HepG2 (cell line): ENCODE measurements around the gene HTRA1. TPM values are rescaled to one million over a fixed set of nuclear protein-coding genes. Genes with fewer than 3 reads are reported as not detected.

Experiments used
- ATAC-seq: fragments of 200-7000 bp; cut with Tn5 transposase; 3 replicates; pipeline ENCODE4 v1.9.1; 2020; ENCODE audit warnings: mild to moderate bottlenecking, moderate library complexity
- BruUV-seq: library from RNA; stranded (reverse); fragments of 400-500 nt; replicated peaks from 2 replicates; lab custom pipeline; 2021; lab: Mats Ljungman, UMichigan
- CTCF ChIA-PET: fragments of 300-600 bp; formaldehyde crosslinking; extraction: SDS; loops from one replicate; lab custom pipeline; 2021; ENCODE audit warnings: low total read pairs, inconsistent platforms, low intra/inter-chr PET ratio; lab: Yijun Ruan, JAX
- POLR2A ChIA-PET: fragments of 350-600 bp; sonication (Branson Sonifier 250); formaldehyde crosslinking; loops from one replicate; lab custom pipeline; 2020; ENCODE audit warnings: antibody characterized with exemption, inconsistent platforms; lab: Yijun Ruan, JAX
- DNase-seq: peaks from one replicate; pipeline ENCODE4 v3.0.0-alpha.2; 2015; ENCODE audit warnings: low spot score
- FAIRE-seq: peaks from 3 replicates; lab custom pipeline; 2011; peaks lifted over from hg19 to GRCh38; lab: Jason Lieb, UNC
- H2AFZ ChIP-seq: one replicate; pipeline ENCODE4 v1.6.1; 2011; ENCODE audit warnings: low read length, inconsistent platforms
- H3K27ac ChIP-seq: fragments of 300-600 bp; 3 replicates; pipeline ENCODE4 v1.8.0; 2011; ENCODE audit warnings: mixed run types, mild to moderate bottlenecking, mixed read lengths, low read length, inconsistent platforms; ENCODE audit not compliant: insufficient read depth; ENCODE audit errors: extremely low read length
- H3K27me3 ChIP-seq, 2 experiments: fragments of 200-600 bp in 1 of 2; 2 replicates in 1 of 2; 3 replicates in 1 of 2; pipeline versions ENCODE4 v1.6.0 to v1.8.0; 2011; ENCODE audit warnings: low read length in 2 of 2, mild to moderate bottlenecking in 2 of 2, moderate library complexity in 2 of 2, inconsistent platforms in 1 of 2; ENCODE audit not compliant: insufficient read depth in 2 of 2, control insufficient read depth in 1 of 2
- H3K36me3 ChIP-seq, 2 experiments: fragments of 200-600 bp in 1 of 2; replicated peaks in 1 of 2; 2 replicates in 1 of 2; 3 replicates in 1 of 2; pipeline versions ENCODE4 v1.5.1 to v1.8.0; 2011; ENCODE audit warnings: low read length in 2 of 2, inconsistent platforms in 1 of 2; ENCODE audit not compliant: insufficient read depth in 2 of 2, control insufficient read depth in 1 of 2
- H3K4me1 ChIP-seq: 2 replicates; pipeline ENCODE4 v1.5.1; 2012; ENCODE audit warnings: low read length, inconsistent platforms; ENCODE audit not compliant: insufficient read depth
- H3K4me2 ChIP-seq: 2 replicates; pipeline ENCODE4 v1.6.0; 2011; ENCODE audit warnings: low read depth, low read length, inconsistent platforms
- H3K4me3 ChIP-seq, 3 experiments: fragments of 200-600 bp in 1 of 3; sonication (generic), shearing (Covaris generic) in 1 of 3; replicated peaks in 1 of 3; 2 replicates each; pipeline ENCODE4 v1.5.1; 2011 to 2016; ENCODE audit warnings: low read length in 3 of 3, inconsistent platforms in 2 of 3, low read depth in 2 of 3, mild to moderate bottlenecking in 2 of 3, control low read depth in 1 of 3, mixed read lengths in 1 of 3; ENCODE audit not compliant: insufficient read depth in 1 of 3
- H3K79me2 ChIP-seq: one replicate; pipeline ENCODE4 v1.6.1; 2011; ENCODE audit warnings: low read length, inconsistent platforms; ENCODE audit not compliant: insufficient read depth
- H3K9ac ChIP-seq: 2 replicates; pipeline ENCODE4 v1.6.0; 2011; ENCODE audit warnings: mild to moderate bottlenecking, low read depth, low read length, inconsistent platforms; ENCODE audit not compliant: insufficient read depth
- H3K9me3 ChIP-seq: 2 replicates; pipeline ENCODE4 v1.5.1; 2012; ENCODE audit warnings: mild to moderate bottlenecking, low read length
- H4K20me1 ChIP-seq: 2 replicates; pipeline ENCODE4 v1.6.0; 2011; ENCODE audit warnings: inconsistent platforms, mild to moderate bottlenecking, low read length, moderate library complexity; ENCODE audit not compliant: insufficient read depth
- CENPBD1 ChIP-seq: sonication (generic); formaldehyde crosslinking; IDR thresholded peaks from 2 replicates; pipeline ENCODE4 v1.8.0; 2022; ENCODE audit warnings: missing genetic modification reagents, low read depth, mild to moderate bottlenecking, borderline replicate concordance
- FLYWCH1 ChIP-seq: sonication (generic); formaldehyde crosslinking; IDR thresholded peaks from 2 replicates; pipeline ENCODE4 v1.8.1; 2023; ENCODE audit warnings: mild to moderate bottlenecking, missing genetic modification reagents
- KMT2A ChIP-seq: sonication (generic); formaldehyde crosslinking; IDR thresholded peaks from 2 replicates; pipeline ENCODE4 v1.4.0; 2020; ENCODE audit warnings: missing genetic modification reagents
- MEF2D ChIP-seq: sonication (generic); formaldehyde crosslinking; IDR thresholded peaks from 2 replicates; pipeline ENCODE4 v1.5.1; 2020; ENCODE audit warnings: mild to moderate bottlenecking, missing genetic modification reagents
- NCOA1 ChIP-seq: sonication (generic); formaldehyde crosslinking; IDR thresholded peaks from 2 replicates; pipeline ENCODE4 v1.9.0; 2021; ENCODE audit warnings: missing genetic modification reagents
- NFE2 ChIP-seq: sonication (generic); formaldehyde crosslinking; IDR thresholded peaks from 2 replicates; pipeline ENCODE4 v1.4.0; 2020; ENCODE audit warnings: missing genetic modification reagents
- NFKBIZ ChIP-seq: IDR thresholded peaks from 2 replicates; pipeline ENCODE4 v1.6.1; 2018; ENCODE audit warnings: missing genetic modification reagents, missing compliant biosample characterization
- NONO ChIP-seq, 2 experiments: fragments of 450-650 bp in 1 of 2; sonication (generic) in 1 of 2; formaldehyde crosslinking in 1 of 2; IDR thresholded peaks in 1 of 2; conservative IDR thresholded peaks in 1 of 2; 2 replicates each; pipeline versions ENCODE4 v1.6.1 to v1.8.0; 2017 to 2022; ENCODE audit warnings: mild to moderate bottlenecking in 1 of 2, missing genetic modification reagents in 1 of 2, moderate library complexity in 1 of 2
- RAD21 ChIP-seq: fragments of 450-650 bp; formaldehyde crosslinking; IDR thresholded peaks from 2 replicates; pipeline ENCODE4 v1.5.0; 2020; ENCODE audit warnings: mild to moderate bottlenecking
- RXRA ChIP-seq: sonication (generic); formaldehyde crosslinking; IDR thresholded peaks from 2 replicates; pipeline ENCODE4 v1.5.1; 2020; ENCODE audit warnings: missing genetic modification reagents
- SMC3 ChIP-seq: IDR thresholded peaks from 2 replicates; pipeline ENCODE4 v1.6.1; 2011; ENCODE audit warnings: low read length, improper control_type of control experiment
- STAG1 ChIP-seq: sonication (generic); formaldehyde crosslinking; IDR thresholded peaks from 2 replicates; pipeline ENCODE4 v1.4.0; 2020; ENCODE audit warnings: missing genetic modification reagents
- ZMAT3 ChIP-seq: sonication (generic); formaldehyde crosslinking; conservative IDR thresholded peaks from 2 replicates; pipeline ENCODE4 v1.7.0; 2021; ENCODE audit warnings: missing genetic modification reagents
- ZNF557 ChIP-seq: sonication (generic); formaldehyde crosslinking; IDR thresholded peaks from 2 replicates; pipeline ENCODE4 v1.4.0; 2020; ENCODE audit warnings: missing genetic modification reagents
- ZNF687 ChIP-seq: sonication (generic); formaldehyde crosslinking; IDR thresholded peaks from 2 replicates; pipeline ENCODE4 v1.5.1; 2020; ENCODE audit warnings: mild to moderate bottlenecking, missing genetic modification reagents, moderate library complexity
- ZNF703 ChIP-seq: sonication (generic); formaldehyde crosslinking; IDR thresholded peaks from 2 replicates; pipeline ENCODE4 v1.5.1; 2020; ENCODE audit warnings: missing genetic modification reagents, mild to moderate bottlenecking, moderate library complexity, borderline replicate concordance
- ZNF792 ChIP-seq: IDR thresholded peaks from 2 replicates; pipeline ENCODE4 v1.6.1; 2016
- WGBS: methylation state at CpG from one replicate; pipeline ENCODE4 v1.1.6; 2017; ENCODE audit warnings: low lambda C conversion rate; 5-methylcytosine and 5-hydroxymethylcytosine counted together
- in situ Hi-C: cut with HindIII; loops from 2 replicates; pipeline ENCODE4 v1.10.0; 2017; ENCODE audit warnings: low pct_unique_long_range_greater_than_20kb; ENCODE audit not compliant: extremely low pct_ligation_motif_present
- intact Hi-C: fragments of 100-400 bp; cut with micrococcal nuclease; formaldehyde crosslinking; loops from one replicate; pipeline ENCODE4 v1.10.0; 2022; ENCODE audit not compliant: unreplicated experiment
- polyA plus RNA-seq, 8 experiments: library from polyadenylated mRNA; depleted of rRNA in 3 of 8; stranded (reverse) in 7 of 8; unstranded in 1 of 8; fragments of >200 nt; fragmentation: Illumina TruSeq in 4 of 8; extraction: Trizol in 4 of 8; gene quantifications; 2 replicates each; pipeline versions ENCODE4 v1.2.1 to v1.2.3, GENCODE V29; 2011 to 2016; ENCODE audit warnings: low read depth in 4 of 8, missing spikeins in 1 of 8, mixed read lengths in 1 of 8; ENCODE audit not compliant: insufficient read depth in 1 of 8
- total RNA-seq, 5 experiments: library from RNA; depleted of rRNA; stranded (reverse); fragments of >200 nt; fragmentation: Illumina TruSeq; extraction: Trizol; gene quantifications; 2 replicates each; pipeline ENCODE4 v1.2.3, GENCODE V29; 2016; ENCODE audit warnings: low read depth in 1 of 5
- TF ChIP-seq, protein P1 (sequence below): sonication (generic); formaldehyde crosslinking; IDR thresholded peaks from 2 replicates; pipeline ENCODE4 v1.4.0; 2020; ENCODE audit warnings: mild to moderate bottlenecking, missing genetic modification reagents
- TF ChIP-seq, protein P2 (sequence below): sonication (generic); formaldehyde crosslinking; IDR thresholded peaks from 2 replicates; pipeline ENCODE4 v1.5.0; 2020; ENCODE audit warnings: mild to moderate bottlenecking, missing genetic modification reagents, moderate library complexity
- TF ChIP-seq, protein P3 (sequence below): sonication (generic); formaldehyde crosslinking; IDR thresholded peaks from 2 replicates; pipeline ENCODE4 v1.8.1; 2023; ENCODE audit warnings: missing genetic modification reagents, mild to moderate bottlenecking, borderline replicate concordance

The HTRA1 gene
- total and polyA plus RNA-seq, 2 of the 13 experiments (the other 11 are each of a cell fraction or from before 2014, with no cell fraction given): 0.11 to 0.40 TPM

DNA sequence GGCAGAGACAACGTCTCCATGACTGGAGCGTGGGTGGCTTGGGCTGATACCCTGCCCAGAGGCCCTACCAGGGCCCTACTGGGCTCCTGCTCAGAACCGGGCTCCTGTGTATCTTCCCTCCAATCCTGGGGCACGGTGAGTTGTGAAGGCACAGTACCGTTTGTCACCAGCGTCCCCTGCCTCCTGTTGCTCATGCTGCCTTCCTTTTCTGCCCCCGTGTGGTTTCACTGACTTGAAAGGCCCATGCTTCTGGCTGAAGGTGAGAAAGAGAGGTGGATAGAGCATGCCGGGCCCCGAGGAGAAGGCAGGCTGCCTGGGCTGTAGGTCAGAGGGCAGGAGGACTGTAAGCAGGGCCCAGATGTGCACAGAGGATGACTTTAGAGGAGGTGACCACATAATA is 90.1 kb downstream of the HTRA1 start:
- ChIA-PET POLR2A (no interaction called here), CTCF (no interaction called here)
- Histone ChIP-seq H2AFZ (no peak overlapping the region), H3K4me2 (no peak overlapping the region), H3K4me3 (no peak overlapping the region), H3K79me2 (no peaks in the 10 kb centered on the region), H3K4me1 (no peaks in the 10 kb centered on the region), H3K9ac (no peak overlapping the region), H3K27me3 (peaks cover 0 to 7% of the 10 kb centered on the region in 2 experiments; a peak in 2 of 5 replicates), H3K36me3 (no peaks in the 10 kb centered on the region), H3K9me3 (no peaks in the 10 kb centered on the region), H4K20me1 (no peaks in the 10 kb centered on the region), H3K27ac (no peak overlapping the region)
- 2% methylated on average over 6 of the region's 9 CpGs for WGBS
- peak; percentile 36 for DNase-seq
- in situ Hi-C loops: no loop called here
- BruUV-seq: no TSS peak
- peak; percentile 93 for ATAC-seq
- FAIRE-seq: no peak
- intact Hi-C loops: no loop called here
- TF ChIP-seq MEF2D (CRISPR knock-in tag): no peak
- no peak for TF ChIP-seq FLYWCH1 (CRISPR knock-in tag)
- TF ChIP-seq NONO (IDR thresholded peaks at IDR 0.05): no peak
- TF ChIP-seq NONO (CRISPR knock-in tag; conservative IDR thresholded peaks at IDR 0.05): no peak
- TF ChIP-seq NFE2 (CRISPR knock-in tag): no peak
- TF ChIP-seq SMC3: peak; percentile 45; the same call in 1 of the 2 replicates
- TF ChIP-seq NCOA1 (CRISPR knock-in tag): no peak
- no peak for TF ChIP-seq RXRA (CRISPR knock-in tag)
- no peak for TF ChIP-seq KMT2A (CRISPR knock-in tag)
- TF ChIP-seq ZNF792 (CRISPR knock-in tag): no peak
- 0 out of 2 replicates have a peak, but pooled peaks have one; percentile 17 for TF ChIP-seq ZNF687 (CRISPR knock-in tag)
- TF ChIP-seq STAG1: peak; percentile 55
- TF ChIP-seq NFKBIZ (CRISPR knock-in tag): no peak
- TF ChIP-seq, protein P1, sequence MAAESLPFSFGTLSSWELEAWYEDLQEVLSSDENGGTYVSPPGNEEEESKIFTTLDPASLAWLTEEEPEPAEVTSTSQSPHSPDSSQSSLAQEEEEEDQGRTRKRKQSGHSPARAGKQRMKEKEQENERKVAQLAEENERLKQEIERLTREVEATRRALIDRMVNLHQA (CRISPR knock-in tag): no peak
- TF ChIP-seq ZMAT3 (CRISPR knock-in tag): no peak
- TF ChIP-seq CENPBD1 (CRISPR knock-in tag): no peak
- no peak for TF ChIP-seq ZNF557
- peak; percentile 35; the same call in 1 of the 2 replicates for TF ChIP-seq RAD21 (CRISPR knock-in tag)
- TF ChIP-seq, protein P2, sequence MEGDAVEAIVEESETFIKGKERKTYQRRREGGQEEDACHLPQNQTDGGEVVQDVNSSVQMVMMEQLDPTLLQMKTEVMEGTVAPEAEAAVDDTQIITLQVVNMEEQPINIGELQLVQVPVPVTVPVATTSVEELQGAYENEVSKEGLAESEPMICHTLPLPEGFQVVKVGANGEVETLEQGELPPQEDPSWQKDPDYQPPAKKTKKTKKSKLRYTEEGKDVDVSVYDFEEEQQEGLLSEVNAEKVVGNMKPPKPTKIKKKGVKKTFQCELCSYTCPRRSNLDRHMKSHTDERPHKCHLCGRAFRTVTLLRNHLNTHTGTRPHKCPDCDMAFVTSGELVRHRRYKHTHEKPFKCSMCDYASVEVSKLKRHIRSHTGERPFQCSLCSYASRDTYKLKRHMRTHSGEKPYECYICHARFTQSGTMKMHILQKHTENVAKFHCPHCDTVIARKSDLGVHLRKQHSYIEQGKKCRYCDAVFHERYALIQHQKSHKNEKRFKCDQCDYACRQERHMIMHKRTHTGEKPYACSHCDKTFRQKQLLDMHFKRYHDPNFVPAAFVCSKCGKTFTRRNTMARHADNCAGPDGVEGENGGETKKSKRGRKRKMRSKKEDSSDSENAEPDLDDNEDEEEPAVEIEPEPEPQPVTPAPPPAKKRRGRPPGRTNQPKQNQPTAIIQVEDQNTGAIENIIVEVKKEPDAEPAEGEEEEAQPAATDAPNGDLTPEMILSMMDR: peak; percentile 55
- TF ChIP-seq, protein P3, sequence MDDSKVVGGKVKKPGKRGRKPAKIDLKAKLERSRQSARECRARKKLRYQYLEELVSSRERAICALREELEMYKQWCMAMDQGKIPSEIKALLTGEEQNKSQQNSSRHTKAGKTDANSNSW (CRISPR knock-in tag): no peak
- no peak for TF ChIP-seq ZNF703 (CRISPR knock-in tag)
